SK-N-SH (cell line): Measurements from ENCODE around the gene HEG1. TPM values are rescaled to one million over a fixed set of nuclear protein-coding genes. Genes with fewer than 3 reads are reported as not detected.

Source experiments
- CTCF ChIA-PET: fragments of 300-600, 350-600 bp; formaldehyde crosslinking; extraction: SDS; loops from one replicate; lab custom pipeline; 2021; lab: Yijun Ruan, JAX
- POLR2A ChIA-PET: fragments of 350-600 bp; sonication (Branson Sonifier 250); formaldehyde crosslinking; extraction: SDS; loops from one replicate; lab custom pipeline; 2020; ENCODE audit warnings: antibody characterized with exemption, inconsistent platforms; lab: Yijun Ruan, JAX
- DNase-seq: peaks from one replicate; pipeline ENCODE4 v3.0.0; 2012
- H2AFZ ChIP-seq: fragments of 200-600 bp; sonication (generic); 2 replicates; pipeline ENCODE4 v1.8.1; 2016; ENCODE audit warnings: antibody characterized with exemption, mild to moderate bottlenecking, low read depth
- H3F3A ChIP-seq: fragments of 200-600 bp; sonication (generic); replicated peaks from 2 replicates; pipeline ENCODE3; 2016; ENCODE audit warnings: antibody characterized with exemption, mild to moderate bottlenecking; ENCODE audit not compliant: insufficient read depth
- H3K27ac ChIP-seq, 2 experiments: fragments of 200-500 bp in 1 of 2; fragments of 200-600 bp in 1 of 2; sonication (Bioruptor generic) in 1 of 2; sonication (generic), shearing (Covaris generic) in 1 of 2; 2 replicates each; pipeline versions ENCODE4 v1.5.1 to v1.6.1; 2014 to 2016; ENCODE audit warnings: low read depth in 2 of 2, inconsistent platforms in 1 of 2, low read length in 1 of 2, mild to moderate bottlenecking in 1 of 2, mixed read lengths in 1 of 2
- H3K27me3 ChIP-seq: fragments of 200-600 bp; sonication (generic), shearing (Covaris generic); 2 replicates; pipeline ENCODE4 v1.6.1; 2016; ENCODE audit warnings: mixed run types; ENCODE audit not compliant: insufficient read depth
- H3K36me3 ChIP-seq, 2 experiments: fragments of 200-500 bp in 1 of 2; fragments of 200-600 bp in 1 of 2; sonication (Bioruptor generic) in 1 of 2; sonication (generic) in 1 of 2; replicated peaks in 1 of 2; 2 replicates each; pipeline versions ENCODE3 to v1.5.1; 2014 to 2016; ENCODE audit warnings: low read length in 1 of 2, mild to moderate bottlenecking in 1 of 2; ENCODE audit not compliant: insufficient read depth in 2 of 2, control insufficient read depth in 1 of 2
- H3K4me1 ChIP-seq, 2 experiments: fragments of 200-500 bp in 1 of 2; fragments of 200-600 bp in 1 of 2; sonication (Bioruptor generic) in 1 of 2; sonication (generic), shearing (Covaris generic) in 1 of 2; 2 replicates each; pipeline versions ENCODE4 v1.5.1 to v1.6.1; 2014 to 2016; ENCODE audit warnings: low read depth in 1 of 2, low read length in 1 of 2, mixed run types in 1 of 2; ENCODE audit not compliant: insufficient read depth in 2 of 2, control insufficient read depth in 1 of 2
- H3K4me2 ChIP-seq: fragments of 200-600 bp; sonication (generic), shearing (Covaris generic); 2 replicates; pipeline ENCODE4 v1.6.1; 2017; ENCODE audit warnings: mixed run types
- H3K4me3 ChIP-seq, 2 experiments: fragments of 200-500 bp in 1 of 2; fragments of 200-600 bp in 1 of 2; sonication (Bioruptor generic) in 1 of 2; sonication (generic), shearing (Covaris generic) in 1 of 2; 2 replicates each; pipeline versions ENCODE4 v1.5.1 to v1.8.1; 2014 to 2016; ENCODE audit warnings: low read depth in 2 of 2, inconsistent platforms in 1 of 2, low read length in 1 of 2, mild to moderate bottlenecking in 1 of 2, mixed read lengths in 1 of 2, moderate library complexity in 1 of 2
- H3K79me2 ChIP-seq: fragments of 200-600 bp; sonication (generic); 2 replicates; pipeline ENCODE4 v1.8.1; 2017; ENCODE audit warnings: mild to moderate bottlenecking; ENCODE audit not compliant: insufficient read depth
- H3K9ac ChIP-seq: fragments of 200-600 bp; sonication (generic); 2 replicates; pipeline ENCODE4 v1.6.1; 2017; ENCODE audit warnings: mixed run types
- H3K9me2 ChIP-seq: fragments of 200-600 bp; sonication (generic); 2 replicates; pipeline ENCODE4 v1.6.1; 2017; ENCODE audit warnings: mixed run types
- H3K9me3 ChIP-seq: fragments of 200-600 bp; sonication (generic); 2 replicates; pipeline ENCODE4 v1.6.1; 2017; ENCODE audit warnings: mixed run types, mild to moderate bottlenecking, moderate library complexity
- H4K20me1 ChIP-seq: fragments of 200-600 bp; sonication (generic); 2 replicates; pipeline ENCODE4 v1.6.1; 2017; ENCODE audit warnings: mild to moderate bottlenecking, mixed run types; ENCODE audit not compliant: insufficient read depth
- CHD2 ChIP-seq: fragments of 150-350 bp; IDR thresholded peaks from 2 replicates; pipeline ENCODE4 v1.6.1; 2018; ENCODE audit warnings: low read length; ENCODE audit not compliant: partially characterized antibody
- CTCF ChIP-seq: fragments of 200-600 bp; sonication (generic); IDR thresholded peaks from 2 replicates; pipeline ENCODE4 v1.6.1; 2017; ENCODE audit warnings: antibody characterized with exemption, mild to moderate bottlenecking, moderate library complexity
- EP300 ChIP-seq, 2 experiments: IDR thresholded peaks; 2 replicates each; pipeline versions ENCODE4 v1.4.0 to v1.6.1; 2012; ENCODE audit warnings: borderline replicate concordance in 1 of 2, low read depth in 1 of 2, low read length in 1 of 2
- FOSL2 ChIP-seq: IDR thresholded peaks from 2 replicates; pipeline ENCODE4 v1.4.0; 2012; ENCODE audit warnings: low read depth, mild to moderate bottlenecking, moderate library complexity, borderline replicate concordance
- FOXM1 ChIP-seq: IDR thresholded peaks from 2 replicates; pipeline ENCODE4 v1.4.0; 2012; ENCODE audit warnings: low read depth, mild to moderate bottlenecking
- GATA2 ChIP-seq: sonication (generic); formaldehyde crosslinking; IDR thresholded peaks from 2 replicates; pipeline ENCODE4 v1.5.0; 2020; ENCODE audit warnings: mild to moderate bottlenecking, missing genetic modification reagents
- MAX ChIP-seq: IDR thresholded peaks from 2 replicates; pipeline ENCODE4 v1.4.0; 2012; ENCODE audit warnings: low read depth
- RAD21 ChIP-seq: IDR thresholded peaks from 2 replicates; pipeline ENCODE4 v1.6.1; 2012; ENCODE audit warnings: mild to moderate bottlenecking, low read length
- RCOR1 ChIP-seq: fragments of 150-350 bp; IDR thresholded peaks from 2 replicates; pipeline ENCODE4 v1.6.1; 2017; ENCODE audit warnings: antibody characterized with exemption, low read length
- REST ChIP-seq: IDR thresholded peaks from 2 replicates; pipeline ENCODE4 v1.6.1; 2012; ENCODE audit warnings: mild to moderate bottlenecking, low read depth, low read length, moderate library complexity
- RFX5 ChIP-seq: IDR thresholded peaks from 2 replicates; pipeline ENCODE4 v1.6.1; 2012; ENCODE audit warnings: mild to moderate bottlenecking, improper control_type of control experiment, low read length
- RXRA ChIP-seq: IDR thresholded peaks from 2 replicates; pipeline ENCODE4 v1.4.0; 2012; ENCODE audit warnings: low read depth, mild to moderate bottlenecking, borderline replicate concordance
- SIN3A ChIP-seq: IDR thresholded peaks from 2 replicates; pipeline ENCODE4 v1.6.1; 2012; ENCODE audit warnings: low read depth, mild to moderate bottlenecking, low read length, moderate library complexity, borderline replicate concordance
- SMC3 ChIP-seq: IDR thresholded peaks from 2 replicates; pipeline ENCODE4 v1.6.1; 2012; ENCODE audit warnings: low read depth, low read length, improper control_type of control experiment
- TCF12 ChIP-seq: IDR thresholded peaks from 2 replicates; pipeline ENCODE4 v1.4.0; 2012
- TEAD4 ChIP-seq: IDR thresholded peaks from 2 replicates; pipeline ENCODE4 v1.4.0; 2012; ENCODE audit warnings: mild to moderate bottlenecking, borderline replicate concordance; ENCODE audit not compliant: insufficient read depth
- USF1 ChIP-seq: IDR thresholded peaks from 2 replicates; pipeline ENCODE4 v1.4.0; 2012; ENCODE audit warnings: low read depth, borderline replicate concordance
- USF2 ChIP-seq: fragments of 150-350 bp; IDR thresholded peaks from 2 replicates; pipeline ENCODE4 v1.6.1; 2017; ENCODE audit warnings: antibody characterized with exemption, low read length, low read depth, borderline replicate concordance
- WGBS: methylation state at CpG from one replicate; pipeline ENCODE4 v1.1.6; 2017; ENCODE audit warnings: low lambda C conversion rate; 5-methylcytosine and 5-hydroxymethylcytosine counted together
- polyA plus RNA-seq, 3 experiments: library from polyadenylated mRNA; depleted of rRNA; stranded (reverse); fragments of >200 nt; gene quantifications; 2 replicates each; pipeline ENCODE4 v1.2.3, GENCODE V29; 2012

Gene HEG1
- polyA plus RNA-seq, 1 of the 3 experiments (the other 2 are of a cell fraction) = 27.7 TPM

- TF ChIP-seq USF1 (no peak), RFX5 (no peak), RXRA (no peak), FOXM1 (no peak), GATA2 (CRISPR knock-in tag) (no peak), RAD21 (no peak), RCOR1 (no peak)
These were observed 32.1 kb upstream of the HEG1 start (continued) for GRCh38 chr3:125087768-125088391.

- Histone ChIP-seq H3K9me3 (no peaks in the 10 kb centered on the region; the same call in 1 of the 2 replicates), H3K9me2 (no peaks in the 10 kb centered on the region), H2AFZ (no peak overlapping the region), H3K4me1 (no peaks in the 10 kb centered on the region), H3F3A (peaks cover 13% of the 10 kb centered on the region), H3K4me3 (no peak overlapping the region), H3K79me2 (no peaks in the 10 kb centered on the region), H3K27me3 (no peaks in the 10 kb centered on the region), H3K27ac (no peak overlapping the region), H3K36me3 (no peaks in the 10 kb centered on the region), H4K20me1 (no peaks in the 10 kb centered on the region), H3K9ac (no peak overlapping the region), H3K4me2 (no peak overlapping the region)
- CTCF ChIA-PET = no interaction called here
- no peak for DNase-seq
- no peak for TF ChIP-seq SIN3A
- no peak for TF ChIP-seq CHD2
- TF ChIP-seq CTCF = no peak
- TF ChIP-seq FOSL2 = no peak
- TF ChIP-seq TEAD4 = no peak
- no peak for TF ChIP-seq GATA2 (CRISPR knock-in tag)
- POLR2A ChIA-PET = no interaction called here
These were observed 29.4 kb upstream of the HEG1 start for GRCh38 chr3:125085166-125085565.

GRCh38 chr3:125083776-125084175 is 28.0 kb upstream of the HEG1 start:
- Histone ChIP-seq H3K9ac (no peak overlapping the region), H2AFZ (no peak overlapping the region), H3K27ac (no peak overlapping the region), H3K9me3 (no peaks in the 10 kb centered on the region), H3F3A (peaks cover 13% of the 10 kb centered on the region), H3K36me3 (no peaks in the 10 kb centered on the region), H3K4me3 (no peak overlapping the region), H4K20me1 (no peaks in the 10 kb centered on the region), H3K27me3 (no peaks in the 10 kb centered on the region), H3K79me2 (no peaks in the 10 kb centered on the region), H3K9me2 (no peaks in the 10 kb centered on the region), H3K4me2 (no peak overlapping the region), H3K4me1 (no peaks in the 10 kb centered on the region)
- POLR2A ChIA-PET = no interaction called here
- WGBS = 81% methylated on average over 10 of the region's 10 CpGs
- CTCF ChIA-PET = interaction anchor here (0.9 kb wide), 1 partner anchor 156 kb away, joined by 3 read pairs; no protein-coding TSS in a partner anchor
- DNase-seq = no peak
- no peak for TF ChIP-seq MAX
- TF ChIP-seq EP300 (IDR thresholded peaks at IDR 0.05; ENCODE audit: borderline replicate concordance in 1 of 2, low read depth in 1 of 2, low read length in 1 of 2) = no peak
- TF ChIP-seq REST = no peak
- TF ChIP-seq TCF12 = no peak
- no peak for TF ChIP-seq USF1
- TF ChIP-seq SMC3 = no peak
- no peak for TF ChIP-seq USF2
- no peak for TF ChIP-seq RAD21
